GM18498 (cell line): ENCODE data around the gene MTREX.
"Not testable (repeated sequence)": the region's sequence is repeated elsewhere in the genome, so short reads cannot be mapped to it uniquely, and the experiment has no call there.

ENCODE experiments used
- ATAC-seq: cut with Tn5 transposase; IDR thresholded peaks from one replicate; pipeline ENCODE4 v1.9.1; 2021; ENCODE audit warnings: mild to moderate bottlenecking, moderate library complexity; ENCODE audit not compliant: unreplicated experiment

The MTREX gene

DNA sequence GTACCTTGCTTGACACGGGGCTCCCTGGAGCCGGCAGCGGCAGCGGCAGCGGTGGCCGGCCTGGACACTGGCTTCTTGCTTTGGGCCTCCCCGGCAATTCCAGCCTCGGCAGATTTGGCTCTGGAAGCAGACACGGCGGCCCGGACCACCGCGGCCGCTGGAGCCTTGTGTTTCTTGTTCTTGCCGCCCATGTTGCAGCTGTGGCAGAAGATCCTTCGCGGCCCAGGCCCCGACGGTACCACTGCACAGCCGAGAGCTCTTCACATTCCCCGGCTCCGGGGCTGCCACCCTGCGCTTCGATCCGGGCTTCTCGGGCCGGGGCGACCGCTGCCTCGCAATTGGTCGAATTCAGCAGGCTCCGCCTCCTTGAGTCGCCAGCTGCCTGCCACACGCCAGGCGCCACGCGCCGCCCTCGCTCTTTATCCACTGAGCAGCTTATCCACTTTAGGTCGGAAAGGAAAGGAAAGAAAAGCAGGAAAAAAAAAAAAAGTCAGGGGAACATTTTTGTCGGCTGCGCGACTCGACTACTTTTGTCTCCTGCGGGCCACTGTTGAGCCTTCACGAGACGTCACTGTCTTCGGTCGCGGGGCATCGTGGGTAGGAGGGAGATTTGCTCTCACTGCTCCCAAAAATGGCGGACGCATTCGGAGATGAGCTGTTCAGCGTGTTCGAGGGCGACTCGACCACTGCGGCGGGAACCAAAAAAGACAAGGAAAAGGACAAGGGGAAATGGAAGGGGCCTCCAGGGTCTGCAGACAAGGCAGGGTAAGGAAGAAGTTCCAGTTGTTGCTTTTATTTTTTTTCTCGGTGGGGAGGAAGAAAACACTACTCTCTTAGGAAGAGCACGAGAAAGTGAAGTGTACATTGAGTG, at the start of gene MTREX, which contains the start of gene DHX29:
MTREX (plus strand) TSS at position 607 of the 871 bp plus-strand sequence; CDS start at position 632, 25 bp downstream.
DHX29 (minus strand) TSS at position 312 of the 871 bp plus-strand sequence; CDS start at position 191, 121 bp downstream.
- ATAC-seq, result peak; percentile 95

- no peak for ATAC-seq
Measured at GRCh38 chr5:55258339-55258738, 49.5 kb upstream of the MTREX start.

- ATAC-seq, result no peak
Measured at GRCh38 chr5:55276771-55277170, 31.0 kb upstream of the MTREX start.

- no peak for ATAC-seq
Measured at GRCh38 chr5:55278778-55279177, 29.0 kb upstream of the MTREX start.

- ATAC-seq, result no peak
Measured at GRCh38 chr5:55286411-55286933, 21.3 kb upstream of the MTREX start.

DNA sequence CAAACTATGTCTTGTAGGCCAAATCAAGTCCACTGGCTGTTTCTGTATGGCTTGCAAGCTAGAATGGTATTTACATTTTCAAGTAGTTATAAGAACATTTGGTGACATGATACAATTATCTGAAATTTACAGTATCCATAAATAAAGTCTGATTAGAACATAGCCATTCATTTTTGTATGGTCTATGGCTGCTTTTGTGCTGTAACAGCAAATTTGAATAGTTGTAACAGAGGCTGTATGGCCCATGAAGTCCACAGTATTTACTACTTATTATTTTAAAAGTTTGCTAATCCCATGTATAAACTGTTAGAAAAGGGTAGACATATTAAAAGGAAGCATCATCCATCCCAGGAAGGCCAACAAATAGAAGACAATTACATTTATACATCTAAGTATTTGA, 18.0 kb upstream of the MTREX start:
- ATAC-seq, result no peak

DNA sequence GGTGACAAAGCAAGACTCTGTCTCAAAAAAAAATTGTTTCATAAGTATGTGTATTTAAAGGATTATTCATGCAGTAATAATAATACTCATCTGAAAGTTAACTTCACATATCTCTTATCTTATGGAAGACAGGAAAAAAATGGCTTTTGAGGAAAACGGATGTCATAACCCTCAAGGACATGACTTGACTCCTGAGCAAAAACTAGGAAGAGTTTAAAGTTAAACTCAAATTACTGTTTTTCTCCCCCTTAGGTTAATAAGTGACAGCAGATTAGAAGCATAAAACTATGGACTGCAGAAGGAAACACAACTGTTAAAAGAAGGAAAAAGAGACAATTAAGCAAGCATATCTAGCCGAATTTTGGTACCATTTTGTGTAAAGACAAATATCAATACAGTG, 16.8 kb upstream of the MTREX start:
- ATAC-seq, result no peak

DNA sequence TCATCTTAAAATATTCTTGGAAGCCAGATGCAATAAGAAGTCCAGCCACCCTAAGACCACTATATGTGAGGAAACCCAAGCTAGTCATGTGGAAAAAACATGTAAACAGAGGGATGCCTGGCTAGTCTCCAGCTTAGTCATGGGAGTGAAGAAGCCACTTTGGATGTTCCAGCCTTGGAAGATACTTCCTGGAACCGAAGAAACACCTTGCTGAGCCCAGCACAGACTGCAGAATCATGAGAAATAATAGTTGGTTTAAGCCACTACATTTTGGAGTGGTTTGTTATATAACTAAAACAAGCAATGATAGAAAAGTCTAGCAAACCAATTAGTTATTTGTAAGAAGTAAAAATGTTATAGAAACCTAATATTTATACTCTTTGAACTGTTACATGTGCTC, 12.9 kb upstream of the MTREX start:
- ATAC-seq, result no peak

GRCh38 chr5:55300890-55301289, 6.9 kb upstream of the MTREX start:
- ATAC-seq, result no peak

DNA sequence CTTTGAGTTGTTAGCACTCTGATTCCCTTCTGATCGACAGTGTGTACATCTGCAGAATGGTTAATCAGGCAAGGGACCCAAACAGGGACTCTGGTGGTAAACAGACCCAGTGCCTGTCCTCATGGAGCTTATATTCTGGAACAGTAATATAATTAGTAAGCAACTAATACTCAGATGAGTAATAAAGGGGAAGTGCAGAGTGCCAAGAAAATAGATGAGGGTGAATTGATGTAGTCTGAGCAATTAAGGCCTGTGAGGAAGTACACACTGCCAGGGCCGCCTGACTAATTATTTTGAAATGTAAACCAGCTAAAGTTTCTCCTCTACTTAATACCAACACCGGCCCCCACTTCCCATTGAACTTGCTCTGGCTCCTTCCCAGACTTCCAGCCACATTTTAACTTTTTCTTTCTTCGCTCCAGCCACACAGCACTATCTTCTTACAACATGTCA, 4.5 kb upstream of the MTREX start:
- ATAC-seq, result no peak

DNA sequence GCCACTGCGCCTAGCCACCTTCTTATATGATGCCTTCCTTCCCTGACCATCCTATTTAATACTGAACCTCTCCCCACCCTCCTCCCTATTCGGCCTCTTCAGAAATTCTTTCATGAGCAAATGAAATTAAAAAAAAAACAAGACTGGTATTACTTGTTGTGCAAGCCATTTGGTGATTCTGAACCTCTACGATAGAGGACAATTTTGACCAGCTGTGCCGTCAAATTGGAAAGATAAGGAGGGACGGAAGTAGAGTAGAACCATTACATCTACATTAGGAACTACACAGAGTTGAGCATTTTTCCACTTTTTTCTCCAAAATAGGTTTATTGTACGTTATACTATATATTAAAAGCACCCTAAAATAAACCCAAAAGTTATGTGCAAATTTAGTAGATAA, 3.2 kb upstream of the MTREX start:
- no peak for ATAC-seq

DNA sequence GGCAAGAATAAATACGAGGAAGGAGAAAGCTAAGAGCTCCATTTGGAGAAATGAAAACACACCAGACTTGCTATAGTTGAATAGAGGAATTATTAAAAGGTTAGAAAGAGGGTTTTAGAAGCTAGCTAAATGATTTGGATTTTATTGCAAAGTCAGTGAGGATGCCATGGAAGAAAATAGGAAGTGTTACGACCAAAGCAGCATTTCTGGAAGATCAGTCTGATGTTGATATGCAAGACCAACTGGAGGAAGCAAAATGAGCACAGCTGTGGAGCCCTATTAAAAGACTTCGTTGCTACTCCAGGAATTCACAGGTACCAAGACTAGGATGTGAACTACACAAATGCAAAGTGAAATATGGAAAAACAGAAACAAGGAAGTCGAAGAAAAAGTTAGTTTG, 2.4 kb upstream of the MTREX start:
- no peak for ATAC-seq

DNA sequence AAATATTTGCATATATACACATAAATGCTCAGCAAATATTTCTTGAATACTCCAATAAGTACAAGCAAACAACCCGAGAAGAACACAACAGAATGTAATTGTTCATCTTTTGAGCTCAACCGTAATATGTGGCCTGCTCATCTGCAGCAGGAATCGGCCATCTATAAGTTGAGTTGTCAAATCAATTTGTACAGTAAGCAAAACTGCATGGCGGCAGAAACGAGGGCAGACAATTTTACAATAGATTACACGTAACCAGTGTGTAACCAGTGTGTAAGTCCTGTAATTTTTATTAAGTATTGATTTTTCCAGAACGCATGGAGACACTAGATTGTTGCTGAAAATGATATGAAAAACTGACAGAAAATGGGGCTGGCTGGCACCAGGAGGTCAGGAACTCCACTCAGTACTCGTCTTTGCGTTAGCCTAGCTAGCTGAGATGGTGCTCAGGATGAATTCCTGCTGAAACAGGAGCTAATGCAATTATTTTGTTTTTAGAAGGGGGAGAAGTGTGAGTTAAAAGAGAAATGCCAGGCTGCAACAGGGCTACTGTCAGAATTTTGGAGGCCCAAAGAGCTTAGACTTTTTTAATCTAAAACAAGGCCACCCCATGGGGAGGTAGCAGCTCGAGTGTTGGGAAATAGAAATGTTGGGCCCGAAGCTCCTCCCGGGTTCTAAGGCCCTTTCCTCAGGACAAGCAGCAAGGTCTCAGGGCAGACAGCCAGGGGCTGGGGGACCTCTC, 977 bp upstream of the MTREX start:
- peak; percentile 7 for ATAC-seq

DNA sequence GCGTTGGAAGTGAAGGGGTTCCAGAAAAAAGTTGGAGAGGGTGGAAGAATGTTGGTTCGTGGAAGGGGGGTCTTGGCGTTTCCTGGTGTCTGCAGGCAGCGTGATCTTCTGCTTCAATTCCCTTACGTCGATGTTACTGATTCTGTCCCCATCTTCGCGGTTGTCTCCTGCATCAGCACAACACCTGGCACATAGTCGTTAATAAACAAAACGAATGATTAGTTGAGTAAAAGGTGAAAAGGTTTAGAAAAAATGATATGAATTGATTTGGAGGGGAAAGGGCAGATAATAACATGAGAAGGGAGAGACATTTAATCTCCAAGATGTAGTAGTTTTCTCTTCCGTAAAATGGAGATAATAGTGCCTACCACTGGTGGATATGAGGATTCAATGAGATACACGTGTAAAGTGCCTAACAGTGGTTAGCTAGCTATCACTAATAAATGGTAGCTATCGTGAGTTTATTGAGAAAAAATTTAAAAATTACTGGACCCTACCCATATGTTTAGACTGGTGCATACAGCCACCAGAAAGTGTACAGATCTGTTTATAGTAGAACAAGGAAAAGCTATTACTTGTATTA, 556 bp downstream of the MTREX start:
- ATAC-seq, result peak; percentile 11

DNA sequence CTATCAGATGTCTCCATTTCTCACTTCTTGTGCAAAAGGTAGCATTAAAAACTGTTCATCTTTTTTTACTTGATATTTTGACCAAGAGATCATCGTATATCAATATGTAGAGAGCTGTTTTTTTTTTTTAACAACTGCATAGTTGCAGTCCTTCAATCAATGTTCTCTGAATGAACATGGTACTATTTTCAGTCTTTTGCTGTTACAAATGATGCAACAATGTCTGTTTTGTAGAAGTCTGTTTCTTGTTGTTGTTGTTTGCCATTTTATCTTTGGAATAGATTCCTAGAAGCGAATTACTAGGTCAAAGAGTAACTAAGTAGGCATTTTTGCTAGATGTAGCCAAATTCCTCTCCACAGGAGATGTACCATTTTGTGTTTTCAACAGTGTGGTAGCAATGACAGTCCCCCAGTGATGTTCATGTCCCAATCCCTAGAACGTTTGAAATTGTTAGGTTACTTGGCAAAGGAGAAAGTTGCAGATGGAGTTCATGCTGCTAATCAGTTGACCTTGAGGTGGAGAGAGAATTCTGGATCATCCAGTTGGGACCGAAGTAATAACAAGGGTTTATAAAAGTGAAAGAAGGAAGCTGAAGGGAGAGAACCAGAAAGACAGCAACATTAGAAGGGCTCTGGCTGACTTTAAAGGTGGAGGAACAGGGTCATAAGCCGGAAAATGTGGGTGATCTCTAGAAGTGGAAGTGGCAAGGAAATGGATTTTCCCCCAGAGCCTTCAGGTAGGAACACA, 6.3 kb downstream of the MTREX start:
- ATAC-seq, result no peak

GRCh38 chr5:55316289-55316688, 8.5 kb downstream of the MTREX start:
- ATAC-seq, result no peak

DNA sequence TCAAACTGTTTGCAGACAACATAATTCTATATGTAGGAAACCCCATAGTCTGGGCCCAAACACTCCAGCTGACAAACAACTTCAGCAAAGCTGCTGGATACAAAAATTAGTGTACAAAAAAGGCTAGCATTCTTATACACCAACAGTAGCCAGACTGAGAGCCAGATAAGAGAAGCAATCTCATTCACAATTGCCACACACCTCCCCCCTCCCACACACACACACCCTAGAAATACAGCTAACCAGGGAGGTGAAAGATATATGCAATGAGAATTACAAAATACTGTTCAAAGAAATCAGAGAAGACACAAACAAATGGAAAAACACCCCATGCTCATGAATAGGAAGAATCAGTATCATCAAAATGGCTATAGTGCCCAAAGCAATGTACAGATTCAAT, 9.0 kb downstream of the MTREX start:
- ATAC-seq, result no peak

- ATAC-seq, result not testable (repeated sequence)
Measured at GRCh38 chr5:55318237-55318636, 10.4 kb downstream of the MTREX start.

- no peak for ATAC-seq
Measured at GRCh38 chr5:55319491-55319890, 11.7 kb downstream of the MTREX start.

GRCh38 chr5:55320571-55320970, 12.8 kb downstream of the MTREX start:
- ATAC-seq, result no peak

- ATAC-seq, result no peak
Measured at GRCh38 chr5:55324006-55324405, 16.2 kb downstream of the MTREX start.
